ENCODE data around the gene SPTBN1. TPM values are rescaled to one million over a fixed set of nuclear protein-coding genes. Genes with fewer than 3 reads are reported as not detected.

The SPTBN1 gene
- total and polyA plus RNA-seq, 2 experiments from 2014 or later, result 58.1 to 204 TPM

- no peak for TF ChIP-seq REST (IDR thresholded peaks at IDR 0.05; ENCODE audit: unreplicated experiment)
- no peak for TF ChIP-seq NANOG (IDR thresholded peaks at IDR 0.05; ENCODE audit: borderline replicate concordance)
- no peak for TF ChIP-seq STAT1 (IDR thresholded peaks at IDR 0.05; ENCODE audit: unreplicated experiment)
- TF ChIP-seq CREB1 (CRISPR knock-in tag; IDR thresholded peaks at IDR 0.05; ENCODE audit: low read depth), result no peak
- TF ChIP-seq EZH2phosphoT487 (IDR thresholded peaks at IDR 0.05; ENCODE audit: unreplicated experiment), result no peak
- no peak for TF ChIP-seq ZNF114 (CRISPR knock-in tag; IDR thresholded peaks at IDR 0.05)
These were observed 150.3 kb downstream of the SPTBN1 start (continued) for GRCh38 chr2:54606393-54606958.

- Histone ChIP-seq H3F3A (replicated peaks; ENCODE audit: low read depth) (no peaks in the 10 kb centered on the region), H3K27me3 (ENCODE audit: insufficient read depth) (no peaks in the 10 kb centered on the region), H3K79me2 (replicated peaks; ENCODE audit: insufficient read depth) (peaks cover 100% of the 10 kb centered on the region), H3K27ac (ENCODE audit: low read depth) (no peak overlapping the region), H3K4me1 (ENCODE audit: insufficient read depth) (peaks cover 49% of the 10 kb centered on the region), H3K36me3 (ENCODE audit: insufficient read depth) (no peaks in the 10 kb centered on the region), H2AFZ (no peak overlapping the region), H3K4me3 (no peak overlapping the region), H3K9me2 (ENCODE audit: insufficient read depth) (no peaks in the 10 kb centered on the region), H3K4me2 (no peak overlapping the region), H4K20me1 (replicated peaks; ENCODE audit: insufficient read depth) (peaks cover 74% of the 10 kb centered on the region)
- H3K9me3 Mint-ChIP-seq, result no peaks in the 10 kb centered on the region
- no peak for ATAC-seq
- no peak overlapping the region for H3K4me3 Mint-ChIP-seq
- H3K27me3 Mint-ChIP-seq (ENCODE audit: insufficient read depth, low read depth, poor library complexity), result peaks cover 4% of the 10 kb centered on the region
- TF ChIP-seq STAT1 (IDR thresholded peaks at IDR 0.05; ENCODE audit: unreplicated experiment) (no peak), NANOG (IDR thresholded peaks at IDR 0.05; ENCODE audit: borderline replicate concordance) (no peak), ZNF462 (CRISPR knock-in tag; IDR thresholded peaks at IDR 0.05) (no peak), ETS1 (IDR thresholded peaks at IDR 0.05) (no peak), ZNF114 (CRISPR knock-in tag; IDR thresholded peaks at IDR 0.05) (no peak), CREB1 (CRISPR knock-in tag; IDR thresholded peaks at IDR 0.05; ENCODE audit: low read depth) (no peak), ZNF331 (CRISPR knock-in tag; IDR thresholded peaks at IDR 0.05; ENCODE audit: low read depth) (no peak), POLR2AphosphoS5 (IDR thresholded peaks at IDR 0.05; ENCODE audit: low read depth) (no peak)
- no peak for DNase-seq (ENCODE audit: low spot score)
- peaks cover 11% of the 10 kb centered on the region; the same call in 2 of the 3 replicates for H3K36me3 Mint-ChIP-seq (ENCODE audit: low read depth)
- H3K4me1 Mint-ChIP-seq, result peaks cover 75% of the 10 kb centered on the region
- H3K27ac Mint-ChIP-seq, result no peak overlapping the region
These were observed 152.1 kb downstream of the SPTBN1 start for GRCh38 chr2:54608224-54608623.

Data from GM23338 (cell line).